A549 (cell line): ENCODE data around the gene SMTNL2.

Experiments
- CBX8 ChIP-seq: fragments of 200-600 bp; sonication (generic); IDR thresholded peaks from 2 replicates; pipeline ENCODE4 v1.6.1; 2016
- CEBPB ChIP-seq, 2 experiments: fragments of >200 bp in 1 of 2; sonication (Bioruptor Twin) in 1 of 2; formaldehyde crosslinking in 1 of 2; IDR thresholded peaks; 2 replicates each; pipeline ENCODE4 v1.6.1; 2012 to 2016
- MAFK ChIP-seq: fragments of 450-650 bp; IDR thresholded peaks from 2 replicates; pipeline ENCODE4 v1.6.1; 2014; ENCODE audit not compliant: partially characterized antibody
- MYC ChIP-seq: IDR thresholded peaks from 2 replicates; pipeline ENCODE4 v1.6.1; 2012; ENCODE audit warnings: mild to moderate bottlenecking, inconsistent platforms, low read length, improper control_type of control experiment, borderline replicate concordance
- POLR2A ChIP-seq: IDR thresholded peaks from 2 replicates; pipeline ENCODE4 v1.6.1; 2012; ENCODE audit warnings: mild to moderate bottlenecking, low read length
- RAD21 ChIP-seq, 2 experiments: fragments of >200 bp in 1 of 2; sonication (Bioruptor Twin) in 1 of 2; formaldehyde crosslinking in 1 of 2; IDR thresholded peaks in 1 of 2; conservative IDR thresholded peaks in 1 of 2; 2 replicates in 1 of 2; 3 replicates in 1 of 2; pipeline ENCODE4 v1.6.1; 2012 to 2018; ENCODE audit warnings: inconsistent platforms in 1 of 2
- RCOR1 ChIP-seq: fragments of 150-350 bp; IDR thresholded peaks from 2 replicates; pipeline ENCODE4 v1.6.1; 2014; ENCODE audit warnings: antibody characterized with exemption, low read length, low read depth
- TFCP2L1 ChIP-seq: fragments of 250-450 bp; sonication (Bioruptor Pico); IDR thresholded peaks from 2 replicates; pipeline ENCODE4 v1.5.0; 2021; ENCODE audit warnings: mild to moderate bottlenecking
- ZFP36 ChIP-seq: fragments of 450-650 bp; IDR thresholded peaks from 2 replicates; pipeline ENCODE4 v1.6.1; 2014; ENCODE audit warnings: borderline replicate concordance; ENCODE audit not compliant: partially characterized antibody
- TF ChIP-seq, protein P1 (sequence below): fragments of >200 bp; sonication (Bioruptor Twin); formaldehyde crosslinking; IDR thresholded peaks from 3 replicates; pipeline ENCODE4 v1.5.1; 2016

DNA sequence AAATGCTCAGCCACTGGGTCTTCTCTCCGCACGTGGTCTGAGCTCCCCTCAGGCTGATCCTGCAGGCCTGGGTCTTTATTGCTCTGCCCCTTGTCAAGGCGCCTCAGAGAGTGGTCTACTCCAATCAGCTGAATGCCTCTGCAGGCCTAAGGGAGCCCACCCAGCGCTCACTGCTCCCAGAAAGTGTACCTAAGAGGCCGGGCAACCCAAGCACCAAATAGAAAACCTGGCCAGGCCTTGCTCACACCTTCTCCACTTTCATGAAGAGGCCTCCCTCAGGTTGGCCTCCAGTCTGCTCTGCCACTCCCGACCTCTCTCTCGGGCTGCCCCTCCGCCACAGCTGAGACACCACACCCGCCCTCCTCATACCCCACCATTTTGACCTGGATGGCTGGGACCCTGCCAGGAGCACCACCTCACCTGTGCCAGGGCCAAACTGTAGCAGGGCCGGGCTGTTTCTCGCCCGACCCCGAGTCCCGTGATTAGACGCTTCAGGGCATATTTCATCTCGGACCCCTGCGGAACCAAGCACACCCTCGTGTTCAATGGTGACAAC is 29.8 kb upstream of the SMTNL2 start:
- TF ChIP-seq POLR2A (no peak), CEBPB (IDR thresholded peaks at IDR 0.05) (no peak), RAD21 (conservative IDR thresholded peaks at IDR 0.05 in 1 of 2, IDR thresholded peaks at IDR 0.05 in 1 of 2) (no peak), TFCP2L1 (CRISPR knock-in tag) (no peak), MAFK (no peak), CBX8 (no peak), MYC (no peak), RCOR1 (no peak), ZFP36 (no peak)
- TF ChIP-seq, protein P1, sequence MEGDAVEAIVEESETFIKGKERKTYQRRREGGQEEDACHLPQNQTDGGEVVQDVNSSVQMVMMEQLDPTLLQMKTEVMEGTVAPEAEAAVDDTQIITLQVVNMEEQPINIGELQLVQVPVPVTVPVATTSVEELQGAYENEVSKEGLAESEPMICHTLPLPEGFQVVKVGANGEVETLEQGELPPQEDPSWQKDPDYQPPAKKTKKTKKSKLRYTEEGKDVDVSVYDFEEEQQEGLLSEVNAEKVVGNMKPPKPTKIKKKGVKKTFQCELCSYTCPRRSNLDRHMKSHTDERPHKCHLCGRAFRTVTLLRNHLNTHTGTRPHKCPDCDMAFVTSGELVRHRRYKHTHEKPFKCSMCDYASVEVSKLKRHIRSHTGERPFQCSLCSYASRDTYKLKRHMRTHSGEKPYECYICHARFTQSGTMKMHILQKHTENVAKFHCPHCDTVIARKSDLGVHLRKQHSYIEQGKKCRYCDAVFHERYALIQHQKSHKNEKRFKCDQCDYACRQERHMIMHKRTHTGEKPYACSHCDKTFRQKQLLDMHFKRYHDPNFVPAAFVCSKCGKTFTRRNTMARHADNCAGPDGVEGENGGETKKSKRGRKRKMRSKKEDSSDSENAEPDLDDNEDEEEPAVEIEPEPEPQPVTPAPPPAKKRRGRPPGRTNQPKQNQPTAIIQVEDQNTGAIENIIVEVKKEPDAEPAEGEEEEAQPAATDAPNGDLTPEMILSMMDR: no peak
